Measurements from ENCODE around the gene IDUA.

GRCh38 chr4:970046-970745 is 16.6 kb upstream of the IDUA start:
- no peak for TF ChIP-seq POLR2AphosphoS5 (IDR thresholded peaks at IDR 0.05; ENCODE audit: low read length)
- no peak for TF ChIP-seq HDAC2 (IDR thresholded peaks at IDR 0.05)
- TF ChIP-seq EP300 (IDR thresholded peaks at IDR 0.05; ENCODE audit: borderline replicate concordance in 1 of 2, control insufficient read depth in 1 of 2, low read depth in 2 of 2, low read length in 2 of 2): no peak
- TF ChIP-seq USF2 (IDR thresholded peaks at IDR 0.05; ENCODE audit: borderline replicate concordance, low read depth, low read length): no peak
- TF ChIP-seq RFX5 (IDR thresholded peaks at IDR 0.05; ENCODE audit: low read depth, low read length): no peak
- no peak for TF ChIP-seq MXI1 (IDR thresholded peaks at IDR 0.05; ENCODE audit: low read depth, low read length)
- no peak for TF ChIP-seq ZNF274 (IDR thresholded peaks at IDR 0.05; ENCODE audit: insufficient read depth, insufficient read length)
- TF ChIP-seq CEBPZ (IDR thresholded peaks at IDR 0.05; ENCODE audit: low read depth, low read length): no peak
- TF ChIP-seq CTCF (IDR thresholded peaks at IDR 0.05 in 2 of 3, conservative IDR thresholded peaks at IDR 0.05 in 1 of 3; ENCODE audit: control insufficient read depth in 2 of 3, extremely low read depth in 1 of 3, insufficient read depth in 1 of 3, low read depth in 3 of 3, low read length in 3 of 3): no peak
- no peak for TF ChIP-seq NFYB (IDR thresholded peaks at IDR 0.05; ENCODE audit: insufficient read depth, low read depth, low read length)
- TF ChIP-seq RAD51 (IDR thresholded peaks at IDR 0.05): no peak

Data from GM12878 (cell line).